HFF-Myc (cell line): ENCODE data around the gene TBXA2R.

ENCODE experiments used
- DNase-seq: peaks from one replicate; pipeline ENCODE4 v3.0.0-alpha.2; 2011; ENCODE audit warnings: low read depth; ENCODE audit errors: extremely low read depth
- H3K4me3 ChIP-seq: replicated peaks from 2 replicates; pipeline ENCODE4 v1.5.1; 2011; ENCODE audit warnings: low read depth, mild to moderate bottlenecking, control low read depth, low read length
- TF ChIP-seq, protein P1 (sequence below): IDR thresholded peaks from 2 replicates; pipeline ENCODE4 v1.5.1; 2012; ENCODE audit warnings: mild to moderate bottlenecking, low read depth, low read length, control low read depth; ENCODE audit errors: missing control alignments

The TBXA2R gene

GRCh38 chr19:3644351-3645066, 37.8 kb upstream of the TBXA2R start:
- no peak overlapping the region for H3K4me3 ChIP-seq
- no peak for DNase-seq
- TF ChIP-seq, protein P1, sequence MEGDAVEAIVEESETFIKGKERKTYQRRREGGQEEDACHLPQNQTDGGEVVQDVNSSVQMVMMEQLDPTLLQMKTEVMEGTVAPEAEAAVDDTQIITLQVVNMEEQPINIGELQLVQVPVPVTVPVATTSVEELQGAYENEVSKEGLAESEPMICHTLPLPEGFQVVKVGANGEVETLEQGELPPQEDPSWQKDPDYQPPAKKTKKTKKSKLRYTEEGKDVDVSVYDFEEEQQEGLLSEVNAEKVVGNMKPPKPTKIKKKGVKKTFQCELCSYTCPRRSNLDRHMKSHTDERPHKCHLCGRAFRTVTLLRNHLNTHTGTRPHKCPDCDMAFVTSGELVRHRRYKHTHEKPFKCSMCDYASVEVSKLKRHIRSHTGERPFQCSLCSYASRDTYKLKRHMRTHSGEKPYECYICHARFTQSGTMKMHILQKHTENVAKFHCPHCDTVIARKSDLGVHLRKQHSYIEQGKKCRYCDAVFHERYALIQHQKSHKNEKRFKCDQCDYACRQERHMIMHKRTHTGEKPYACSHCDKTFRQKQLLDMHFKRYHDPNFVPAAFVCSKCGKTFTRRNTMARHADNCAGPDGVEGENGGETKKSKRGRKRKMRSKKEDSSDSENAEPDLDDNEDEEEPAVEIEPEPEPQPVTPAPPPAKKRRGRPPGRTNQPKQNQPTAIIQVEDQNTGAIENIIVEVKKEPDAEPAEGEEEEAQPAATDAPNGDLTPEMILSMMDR = no peak

DNA sequence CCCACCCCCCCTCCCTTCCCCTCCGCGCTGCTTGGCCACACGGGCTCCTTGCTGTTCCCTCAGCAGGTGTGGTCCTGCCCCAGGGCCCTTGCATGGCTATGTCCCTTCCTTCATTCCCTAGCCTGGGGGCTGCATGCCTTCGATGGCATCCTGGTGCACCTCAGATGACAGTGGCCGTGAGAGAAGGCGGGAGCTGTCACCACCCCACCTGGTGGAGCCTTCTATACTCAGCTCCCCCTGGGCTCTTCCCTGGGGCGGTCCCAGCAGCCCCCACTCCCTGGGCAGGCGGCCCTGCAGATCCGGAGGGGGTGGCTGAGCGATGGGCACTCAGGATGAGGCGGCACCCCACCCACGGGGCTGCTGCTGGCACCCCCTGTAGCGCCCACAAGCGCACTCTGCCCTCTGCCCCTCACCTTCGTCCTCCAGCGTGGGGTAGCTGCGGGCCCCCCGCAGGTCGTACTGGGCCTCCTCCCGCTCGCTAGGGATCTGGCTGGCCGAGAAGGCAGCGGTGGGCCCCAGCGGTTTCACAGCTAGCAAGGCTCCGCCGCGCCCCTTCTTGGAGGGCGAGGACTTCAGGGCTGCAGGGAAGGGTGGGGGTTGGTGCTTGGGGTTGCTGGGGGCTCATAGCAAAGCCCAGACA, 37.1 kb upstream of the TBXA2R start:
- TF ChIP-seq, protein P1 = no peak
- DNase-seq = no peak
- H3K4me3 ChIP-seq = no peak overlapping the region

GRCh38 chr19:3642987-3643673, 36.5 kb upstream of the TBXA2R start:
- H3K4me3 ChIP-seq = no peak overlapping the region
- TF ChIP-seq, protein P1 = no peak
- no peak for DNase-seq

DNA sequence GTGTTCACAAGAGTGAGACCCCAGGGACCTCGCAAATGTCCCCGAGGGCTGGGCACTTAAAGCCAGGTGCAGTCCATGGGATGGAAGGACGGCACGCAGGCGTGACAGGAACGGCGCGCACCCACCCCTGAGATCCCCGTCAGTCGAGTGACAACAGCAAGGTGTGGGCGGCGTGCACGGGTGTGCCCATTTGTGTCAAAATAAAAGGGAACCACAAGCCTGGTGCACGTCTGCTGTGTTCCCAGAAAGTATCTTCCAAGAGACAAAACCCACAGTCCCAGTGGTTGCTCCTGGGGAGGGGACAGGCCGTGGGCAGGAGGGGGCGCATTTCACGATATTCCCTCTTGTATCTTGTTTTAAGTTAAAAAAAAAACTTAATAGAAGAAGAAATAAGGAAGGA, 35.6 kb upstream of the TBXA2R start:
- no peak overlapping the region for H3K4me3 ChIP-seq
- no peak for DNase-seq
- TF ChIP-seq, protein P1 = no peak

GRCh38 chr19:3641515-3642269, 35.0 kb upstream of the TBXA2R start:
- no peak overlapping the region for H3K4me3 ChIP-seq
- TF ChIP-seq, protein P1 = no peak
- DNase-seq = no peak

GRCh38 chr19:3639479-3639878, 32.8 kb upstream of the TBXA2R start:
- DNase-seq = no peak
- TF ChIP-seq, protein P1 = no peak
- no peak overlapping the region for H3K4me3 ChIP-seq
